Fibroblast of skin of right biceps (primary cell): Measurements from ENCODE around the gene FCGBP.
"Not testable (repeated sequence)": the region's sequence is repeated elsewhere in the genome, so short reads cannot be mapped to it uniquely, and the experiment has no call there.

Source experiments
- DNase-seq: peaks from one replicate; pipeline ENCODE4 v3.0.0-alpha.2; 2013

FCGBP gene

GRCh38 chr19:39916851-39917396, 17.5 kb downstream of the FCGBP start:
- no peak for DNase-seq

GRCh38 chr19:39916236-39916635, 18.2 kb downstream of the FCGBP start:
- DNase-seq = no peak

DNA sequence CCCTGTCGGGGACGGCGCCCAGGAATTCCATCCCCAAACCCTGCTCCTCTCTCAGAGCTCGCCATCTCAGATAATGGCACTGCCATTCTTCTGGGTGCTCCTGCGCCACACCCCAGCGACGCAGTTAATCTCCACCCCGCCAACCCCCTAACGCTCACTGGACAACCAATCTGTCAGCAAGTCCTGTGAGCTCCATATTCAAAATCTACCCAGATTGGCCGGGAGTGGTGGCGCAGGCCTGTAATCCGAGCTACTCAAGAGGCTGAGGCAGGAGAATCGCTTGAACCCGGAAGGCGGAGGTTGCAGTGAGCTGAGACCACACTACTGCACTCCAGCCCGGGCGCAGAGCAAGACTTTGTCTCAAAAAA, 18.6 kb downstream of the FCGBP start:
- no peak for DNase-seq

DNA sequence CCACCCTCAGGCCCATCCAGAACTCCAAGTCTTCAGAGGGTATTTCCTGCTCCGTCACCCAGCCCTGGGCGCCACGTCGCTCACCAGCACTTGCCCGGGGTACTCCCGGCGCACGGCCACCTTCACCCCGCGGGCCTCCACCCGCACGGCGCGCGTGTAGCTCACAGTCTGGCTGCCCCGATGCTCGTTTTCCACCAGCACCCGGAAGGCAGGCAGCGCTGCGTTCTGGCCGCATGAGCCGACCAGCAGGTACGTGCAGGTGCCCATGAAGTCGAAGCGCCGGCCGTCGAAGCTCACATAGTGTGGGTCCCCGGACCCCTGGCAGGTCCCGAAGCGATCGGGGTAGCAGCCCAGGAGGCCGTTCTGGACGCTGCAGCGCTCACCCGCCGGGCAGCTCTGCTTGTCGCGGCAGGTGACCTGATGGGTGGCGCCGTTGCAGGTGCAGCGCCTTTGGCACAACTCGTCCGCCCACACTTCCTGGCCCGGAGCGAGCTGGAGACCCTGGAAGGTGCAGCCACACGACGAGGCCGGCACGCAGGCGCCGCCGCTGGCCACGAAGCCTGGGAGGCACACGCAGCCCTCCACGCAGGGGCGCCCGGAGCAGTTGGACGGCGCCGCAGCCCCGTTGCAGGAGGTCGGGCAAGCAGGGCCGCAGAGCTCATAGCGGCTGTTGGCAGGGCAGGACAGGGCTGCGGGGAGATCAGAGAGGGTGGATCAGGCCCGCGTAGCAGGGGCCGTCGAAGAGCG, 19.2 kb downstream of the FCGBP start:
- DNase-seq = no peak

DNA sequence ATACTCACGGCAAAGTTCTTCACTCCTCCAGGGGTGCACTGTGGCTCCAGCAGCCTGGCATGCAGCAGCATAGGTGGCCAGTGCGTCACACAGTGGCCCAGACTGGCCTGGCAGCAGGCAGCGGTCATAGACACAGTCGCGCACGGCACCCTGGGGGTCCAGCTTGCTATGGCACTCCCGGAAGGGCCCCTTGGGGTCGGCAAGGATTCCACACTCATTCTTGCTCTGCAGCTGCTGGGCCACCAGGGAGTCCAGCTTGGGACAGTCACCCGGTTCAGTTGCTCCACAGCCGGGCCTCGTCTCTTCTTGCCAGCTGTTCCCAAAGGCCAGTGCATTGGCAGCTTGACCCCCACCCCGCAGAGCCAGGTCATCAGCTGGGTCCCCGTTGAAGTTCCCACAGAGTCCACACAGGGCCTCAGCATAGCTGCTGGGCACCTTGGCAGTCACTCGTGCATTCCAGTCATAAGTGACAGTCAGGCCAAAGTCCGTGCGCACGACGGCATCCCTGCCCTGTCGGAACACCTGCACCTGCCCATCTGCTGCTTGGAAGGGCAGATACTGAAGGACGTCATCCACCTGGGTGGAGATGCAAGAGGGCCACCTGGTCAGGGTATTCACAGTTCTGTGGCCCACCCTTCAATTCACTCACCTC, 20.6 kb downstream of the FCGBP start:
- no peak for DNase-seq

GRCh38 chr19:39908803-39909202, 25.6 kb downstream of the FCGBP start:
- DNase-seq = no peak

DNA sequence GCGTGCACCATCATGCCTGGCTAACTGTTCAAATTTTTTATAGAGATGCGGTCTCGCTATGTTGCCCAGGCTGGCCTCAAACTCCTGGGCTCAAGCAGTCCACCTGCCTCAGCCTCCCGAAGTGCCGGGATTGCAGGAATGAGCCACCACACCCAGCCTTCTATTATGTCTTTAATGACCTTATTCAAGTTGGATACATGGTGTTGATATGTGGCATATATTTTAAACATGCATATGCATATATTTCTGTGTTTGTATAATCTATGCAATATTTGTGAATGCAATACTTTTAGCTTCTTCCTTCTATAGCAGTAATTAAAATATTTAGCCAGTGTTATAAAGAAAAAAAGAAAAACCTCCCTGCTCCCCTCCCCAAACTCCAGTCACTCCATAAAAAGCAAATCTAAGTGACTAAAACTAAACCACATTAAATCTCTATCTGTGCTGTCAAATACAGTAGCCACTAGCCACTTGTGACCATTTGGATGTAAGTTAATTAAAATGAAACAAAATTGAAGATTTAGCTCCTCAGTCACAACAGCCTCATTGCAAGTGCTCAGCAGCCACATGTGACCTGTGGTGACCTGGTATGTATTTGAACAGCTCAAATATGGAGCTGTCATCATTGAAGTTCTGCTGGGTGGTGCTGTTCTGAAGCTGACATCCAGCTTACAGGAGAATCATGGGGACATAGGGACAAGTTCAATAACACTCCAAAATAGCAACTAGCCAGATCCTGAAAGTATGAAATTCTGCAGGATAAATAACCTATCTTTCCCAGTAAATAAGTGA, 27.4 kb downstream of the FCGBP start:
- no peak for DNase-seq

DNA sequence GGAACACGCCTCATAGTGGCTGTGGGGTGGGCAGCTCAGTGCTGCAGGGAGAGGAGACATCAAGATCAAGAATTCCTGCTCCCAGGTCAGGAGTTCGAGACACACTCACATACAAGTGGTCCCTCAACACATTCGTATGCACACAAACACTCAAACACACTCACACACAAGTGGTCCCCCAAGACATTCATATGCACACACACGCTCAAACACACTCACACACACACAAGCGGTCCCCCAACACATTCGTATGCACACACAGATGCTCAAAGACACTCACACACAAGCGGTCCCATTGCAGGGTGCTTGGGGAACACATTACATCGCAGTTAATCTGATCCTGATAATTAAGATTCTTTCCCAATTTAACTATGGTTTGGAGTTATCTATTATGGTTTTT, 28.2 kb downstream of the FCGBP start:
- no peak for DNase-seq

DNA sequence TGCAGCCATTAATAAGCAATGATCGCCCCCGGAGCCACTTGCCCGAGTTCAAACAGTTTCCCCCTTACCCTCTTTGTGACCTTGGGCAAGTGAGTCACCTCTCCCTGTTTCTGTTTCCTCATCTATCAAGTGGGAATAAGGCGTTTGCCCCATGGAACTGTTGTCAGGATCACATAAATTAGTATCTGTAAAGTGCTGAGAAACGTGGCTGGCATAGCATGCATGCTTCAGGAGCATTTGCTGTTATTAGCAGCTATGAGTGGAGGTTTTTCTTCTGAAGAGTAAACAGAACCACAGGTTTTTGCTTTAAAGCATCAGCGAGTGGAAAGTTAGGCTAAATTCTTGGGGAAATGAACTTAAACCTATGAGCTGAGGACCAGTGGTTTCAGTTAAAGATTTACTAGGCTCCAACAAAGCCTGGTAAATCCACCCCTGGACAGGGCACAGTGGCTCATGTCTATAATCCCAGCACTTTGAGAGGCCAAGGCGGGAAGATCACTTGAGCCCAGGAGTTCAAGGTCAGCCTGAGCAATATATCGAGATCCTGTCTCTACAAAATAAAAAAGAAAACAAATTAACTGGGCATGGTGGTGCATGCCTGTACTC, 30.8 kb downstream of the FCGBP start:
- DNase-seq = not testable (repeated sequence)

DNA sequence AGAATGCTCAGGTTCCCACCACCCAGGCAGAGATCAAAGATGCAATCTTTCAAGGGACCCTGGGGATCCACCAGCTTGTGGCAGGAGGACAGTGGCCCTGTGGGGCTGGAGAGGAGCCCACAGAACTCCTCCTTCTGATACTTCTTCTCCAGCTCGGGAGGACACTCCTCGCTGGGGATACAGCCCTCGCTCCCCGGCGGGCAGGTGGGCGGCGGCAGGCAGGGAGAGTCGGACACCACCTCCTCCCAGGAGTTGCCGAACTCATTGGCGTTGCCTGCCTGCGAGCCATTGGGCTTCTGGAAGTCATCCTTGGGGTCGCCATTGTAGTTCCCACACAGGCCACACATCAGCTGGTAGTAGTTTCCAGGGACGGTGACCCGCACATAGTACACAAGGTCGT, 32.1 kb downstream of the FCGBP start:
- DNase-seq = not testable (repeated sequence)

DNA sequence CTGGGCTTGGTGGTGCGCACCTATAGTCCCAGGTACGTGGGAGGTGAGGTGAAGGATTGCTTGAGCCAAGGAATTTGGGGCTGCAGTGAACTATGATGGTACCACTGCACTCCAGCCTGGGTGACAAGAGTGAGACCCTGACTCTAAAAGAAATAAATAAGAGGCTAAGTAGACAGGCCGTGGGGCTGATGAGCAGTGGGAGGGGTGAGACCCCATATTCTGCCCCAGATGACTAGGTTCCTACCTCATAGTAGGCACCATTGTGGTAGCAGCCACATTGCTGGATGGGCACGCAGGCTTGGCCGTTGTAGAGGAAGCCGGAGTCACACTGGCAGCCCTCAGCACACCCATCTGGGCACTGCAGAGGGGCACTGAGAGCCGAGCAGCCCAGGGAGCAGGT, 32.8 kb downstream of the FCGBP start:
- not testable (repeated sequence) for DNase-seq

DNA sequence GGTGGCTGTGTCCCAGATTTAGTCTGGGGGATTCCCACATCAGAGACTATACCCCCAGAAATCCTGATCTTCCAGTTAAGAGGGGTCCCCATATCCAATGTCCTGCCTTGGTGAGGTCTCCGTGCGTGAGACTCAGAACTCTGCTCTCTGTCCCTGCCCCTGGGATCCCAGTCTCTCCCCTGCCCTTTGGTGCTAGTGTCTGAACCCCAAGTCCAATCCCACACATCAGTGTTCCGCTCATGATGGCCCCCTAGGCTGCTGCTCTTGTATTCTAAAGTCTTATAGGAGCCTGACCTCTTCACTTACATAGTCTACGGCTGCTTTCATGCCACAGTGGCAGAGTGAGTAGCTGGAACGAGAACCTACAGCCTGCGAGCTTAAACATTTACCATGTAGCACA, 35.6 kb downstream of the FCGBP start:
- not testable (repeated sequence) for DNase-seq

- DNase-seq = peak; percentile 36
Measured at GRCh38 chr19:39897511-39898245, 36.8 kb downstream of the FCGBP start.

DNA sequence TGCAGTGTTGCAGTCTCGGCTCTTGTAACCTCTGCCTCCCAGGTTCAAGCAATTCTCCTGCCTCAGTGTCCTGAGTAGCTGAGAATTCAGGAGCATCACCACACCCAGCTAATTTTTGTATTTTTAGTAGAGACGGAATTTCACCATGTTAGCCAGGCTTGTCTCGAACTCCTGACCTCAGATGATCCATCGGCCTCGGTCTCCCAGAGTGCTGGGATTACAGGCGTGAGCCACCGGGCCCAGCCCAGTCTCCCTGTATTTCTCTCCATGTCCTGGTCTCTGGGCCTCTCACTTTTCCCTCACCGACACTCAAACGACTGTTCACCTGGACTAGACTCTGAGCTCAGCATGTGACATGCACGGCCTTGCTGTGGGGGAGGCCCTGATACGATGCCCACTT, 39.3 kb downstream of the FCGBP start:
- DNase-seq = not testable (repeated sequence)

GRCh38 chr19:39894236-39894606, 40.2 kb downstream of the FCGBP start:
- not testable (repeated sequence) for DNase-seq

- DNase-seq = not testable (repeated sequence)
Measured at GRCh38 chr19:39893366-39894235, 40.8 kb downstream of the FCGBP start.

DNA sequence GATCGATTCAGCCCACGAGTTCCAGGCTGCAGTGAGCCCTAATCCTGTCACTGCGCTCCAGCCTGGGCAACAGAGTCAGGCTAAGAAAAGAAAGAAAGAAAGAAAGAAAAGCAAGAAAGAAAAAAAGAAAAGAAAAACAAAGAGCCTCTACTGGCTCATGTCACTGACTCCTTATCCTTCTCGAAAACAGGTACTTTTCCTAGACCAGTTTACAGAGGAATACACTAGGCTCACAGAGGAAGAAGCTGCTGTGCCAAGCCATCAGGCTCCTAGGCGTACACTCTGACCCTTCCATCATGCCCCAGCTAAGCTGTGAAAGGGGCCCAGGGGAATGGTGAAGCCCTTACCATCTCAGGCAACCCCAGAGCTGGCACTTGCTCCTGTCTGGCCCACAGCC, 41.9 kb downstream of the FCGBP start:
- DNase-seq = not testable (repeated sequence)

GRCh38 chr19:39891660-39892505, 42.6 kb downstream of the FCGBP start:
- not testable (repeated sequence) for DNase-seq

DNA sequence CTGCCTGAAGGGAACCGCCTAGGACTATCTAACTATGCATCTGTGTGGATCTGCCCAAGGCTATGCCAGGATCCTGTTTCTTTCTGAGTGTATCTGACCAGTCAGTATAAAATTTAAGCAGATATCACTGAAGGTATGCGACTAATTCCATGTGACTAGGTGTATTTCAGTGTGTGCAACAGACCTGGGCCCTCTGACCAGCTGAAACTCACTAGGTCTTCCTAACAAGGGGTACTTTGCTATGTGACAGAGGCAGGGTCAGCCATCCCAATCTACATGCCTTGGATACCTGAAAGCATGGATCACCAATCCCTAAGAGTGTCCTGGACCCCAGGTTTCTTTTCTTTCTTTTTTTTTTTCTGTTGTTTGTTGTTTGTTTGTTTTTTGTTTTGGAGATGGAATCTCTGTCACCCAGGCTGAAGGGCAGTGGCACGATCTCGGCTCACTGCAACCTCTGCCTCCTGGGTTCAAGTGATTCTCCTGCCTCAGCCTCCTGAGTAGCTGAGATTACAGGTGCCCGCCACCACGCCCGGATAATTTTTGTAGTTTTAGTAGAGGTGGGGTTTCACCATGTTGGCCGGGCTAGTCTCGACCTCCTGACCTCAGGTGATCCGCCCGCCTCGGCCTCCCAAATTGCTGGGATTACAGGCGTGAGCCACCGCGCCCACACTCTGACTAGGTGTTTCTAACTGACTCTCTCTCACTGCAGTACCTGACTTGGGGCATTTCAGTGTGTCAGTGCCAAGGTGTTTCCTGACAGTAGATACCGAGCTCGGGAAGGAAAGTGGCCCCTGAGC, 43.5 kb downstream of the FCGBP start:
- no peak for DNase-seq
